PC-3 (cell line): Measurements from ENCODE around the gene MACROD1.
A peak's percentile ranks its signal among the peaks of the same experiment; 100 is the strongest.

Source experiments
- EZH2 ChIP-seq: fragments of 300-600 bp; sonication (generic); IDR thresholded peaks from one replicate; pipeline ENCODE4 v1.6.1; 2017; ENCODE audit warnings: antibody characterized with exemption, mild to moderate bottlenecking, low read length; ENCODE audit not compliant: unreplicated experiment
- EZH2phosphoT487 ChIP-seq: fragments of 300-600 bp; sonication (generic); IDR thresholded peaks from 2 replicates; pipeline ENCODE4 v1.6.1; 2018; ENCODE audit warnings: mild to moderate bottlenecking, antibody characterized with exemption, low read length, borderline replicate concordance
- TF ChIP-seq, protein P1 (sequence below): fragments of 300-600 bp; sonication (generic); conservative IDR thresholded peaks from 2 replicates; pipeline ENCODE4 v1.5.1; 2017; ENCODE audit warnings: antibody characterized with exemption, low read depth, mild to moderate bottlenecking, low read length

DNA sequence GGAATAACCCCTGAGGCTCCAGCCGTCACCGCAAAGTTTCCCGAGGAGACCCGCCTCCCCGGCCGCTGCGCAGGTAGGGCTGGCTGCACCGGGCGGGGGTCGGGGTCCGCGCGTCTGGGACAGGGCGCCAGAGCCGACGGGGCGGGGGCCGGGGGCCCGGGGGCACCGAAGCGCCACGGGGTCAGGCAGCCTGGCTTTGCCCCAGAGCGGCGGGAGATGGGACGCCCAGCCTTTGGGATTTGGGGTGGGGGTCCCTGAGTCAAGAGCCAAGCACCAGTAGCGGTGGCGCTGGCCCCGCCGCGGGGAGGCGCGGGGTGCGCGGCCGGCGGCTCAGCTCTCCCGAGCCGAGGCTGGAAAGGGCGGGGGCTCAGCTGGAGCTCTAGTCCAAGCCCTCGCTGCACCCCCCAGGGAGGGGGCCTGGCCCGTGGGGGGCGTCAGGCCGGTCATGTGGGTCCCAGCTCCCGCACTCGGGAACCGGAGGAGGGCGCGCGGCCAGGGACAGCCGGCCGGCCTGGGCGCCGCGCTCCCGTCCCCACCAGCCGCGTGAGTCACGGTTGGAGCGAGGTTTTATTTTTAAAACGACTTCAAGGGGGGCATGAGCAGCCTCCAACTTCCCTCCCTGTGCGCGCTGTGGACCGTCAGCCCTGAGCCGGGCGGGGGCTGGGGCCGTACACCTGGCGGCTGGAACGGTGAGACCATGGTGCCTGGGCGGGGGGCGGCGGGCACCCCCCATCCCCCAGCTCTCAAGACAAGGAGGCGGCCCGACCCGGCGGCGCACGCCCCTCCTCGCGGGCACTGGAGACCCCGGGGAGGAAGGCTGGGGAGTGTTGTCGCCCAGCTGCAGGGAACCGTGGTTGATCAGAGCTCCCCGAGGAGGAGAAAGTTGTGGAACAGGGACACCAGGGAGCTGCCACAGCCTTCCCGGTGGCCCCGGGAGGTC lies 129.6 kb downstream of the MACROD1 start:
- TF ChIP-seq, protein P1, sequence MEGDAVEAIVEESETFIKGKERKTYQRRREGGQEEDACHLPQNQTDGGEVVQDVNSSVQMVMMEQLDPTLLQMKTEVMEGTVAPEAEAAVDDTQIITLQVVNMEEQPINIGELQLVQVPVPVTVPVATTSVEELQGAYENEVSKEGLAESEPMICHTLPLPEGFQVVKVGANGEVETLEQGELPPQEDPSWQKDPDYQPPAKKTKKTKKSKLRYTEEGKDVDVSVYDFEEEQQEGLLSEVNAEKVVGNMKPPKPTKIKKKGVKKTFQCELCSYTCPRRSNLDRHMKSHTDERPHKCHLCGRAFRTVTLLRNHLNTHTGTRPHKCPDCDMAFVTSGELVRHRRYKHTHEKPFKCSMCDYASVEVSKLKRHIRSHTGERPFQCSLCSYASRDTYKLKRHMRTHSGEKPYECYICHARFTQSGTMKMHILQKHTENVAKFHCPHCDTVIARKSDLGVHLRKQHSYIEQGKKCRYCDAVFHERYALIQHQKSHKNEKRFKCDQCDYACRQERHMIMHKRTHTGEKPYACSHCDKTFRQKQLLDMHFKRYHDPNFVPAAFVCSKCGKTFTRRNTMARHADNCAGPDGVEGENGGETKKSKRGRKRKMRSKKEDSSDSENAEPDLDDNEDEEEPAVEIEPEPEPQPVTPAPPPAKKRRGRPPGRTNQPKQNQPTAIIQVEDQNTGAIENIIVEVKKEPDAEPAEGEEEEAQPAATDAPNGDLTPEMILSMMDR: peak; percentile 27
- peak; percentile 43 for TF ChIP-seq EZH2
- peak; percentile 51; the same call in 1 of the 2 replicates for TF ChIP-seq EZH2phosphoT487
